ES-I3 (cell line): ENCODE data around the gene TTC9B.
"Not testable (repeated sequence)": the region's sequence is repeated elsewhere in the genome, so short reads cannot be mapped to it uniquely, and the experiment has no call there.

Source experiments
- H3K36me3 ChIP-seq: 2 replicates; pipeline ENCODE4 v1.6.1; 2013; ENCODE audit warnings: mild to moderate bottlenecking, low read length, control low read depth, moderate library complexity; ENCODE audit not compliant: insufficient read depth
- H3K4me1 ChIP-seq: 2 replicates; pipeline ENCODE4 v1.6.1; 2013; ENCODE audit warnings: mild to moderate bottlenecking, control low read depth, low read length; ENCODE audit not compliant: insufficient read depth
- H3K9ac ChIP-seq: 2 replicates; pipeline ENCODE4 v1.6.1; 2013; ENCODE audit warnings: low read depth, mild to moderate bottlenecking, low read length, moderate library complexity
- H3K9me3 ChIP-seq: 2 replicates; pipeline ENCODE4 v1.6.1; 2013; ENCODE audit warnings: mild to moderate bottlenecking, low read length, moderate library complexity; ENCODE audit not compliant: control insufficient read depth, insufficient read depth

Gene TTC9B

GRCh38 chr19:40170303-40170989 lies 47.7 kb downstream of the TTC9B start:
- H3K36me3 ChIP-seq, H3K9ac ChIP-seq, H3K9me3 ChIP-seq: not testable (repeated sequence)

GRCh38 chr19:40169482-40170302 lies 48.5 kb downstream of the TTC9B start:
- H3K36me3 ChIP-seq, H3K9me3 ChIP-seq, H3K4me1 ChIP-seq, H3K9ac ChIP-seq: not testable (repeated sequence)

More at GRCh38 chr19:40170303-40170989, 47.7 kb downstream of the TTC9B start:
- not testable (repeated sequence) for H3K4me1 ChIP-seq
